Mesodermal cell (in vitro differentiated cells): Measurements from ENCODE around the gene YKT6. TPM values are rescaled to one million over a fixed set of nuclear protein-coding genes. Genes with fewer than 3 reads are reported as not detected.
A peak's percentile ranks its signal among the peaks of the same experiment; 100 is the strongest.

Source experiments
- H3K27ac ChIP-seq: 2 replicates; pipeline ENCODE4 v1.7.0; 2013; ENCODE audit warnings: mild to moderate bottlenecking, low read depth, low read length, moderate library complexity; ENCODE audit not compliant: severe bottlenecking
- H3K36me3 ChIP-seq: 2 replicates; pipeline ENCODE4 v1.7.1; 2013; ENCODE audit warnings: mild to moderate bottlenecking, low read length, moderate library complexity; ENCODE audit not compliant: control insufficient read depth, insufficient read depth
- H3K4me1 ChIP-seq: one replicate; pipeline ENCODE4 v1.7.1; 2013; ENCODE audit warnings: mild to moderate bottlenecking, low read length; ENCODE audit not compliant: insufficient read depth, control insufficient read depth, poor library complexity, severe bottlenecking
- H3K4me3 ChIP-seq: 2 replicates; pipeline ENCODE4 v1.7.0; 2013; ENCODE audit warnings: low read length, control low read depth, mild to moderate bottlenecking; ENCODE audit not compliant: insufficient read depth, poor library complexity, severe bottlenecking; ENCODE audit errors: extremely low read depth
- H3K9me3 ChIP-seq: 2 replicates; pipeline ENCODE4 v1.7.1; 2013; ENCODE audit warnings: mild to moderate bottlenecking, low read length, moderate library complexity; ENCODE audit not compliant: control insufficient read depth
- WGBS, 2 experiments: methylation state at CpG; one replicate each; pipeline ENCODE4 v1.1.5; 2013; ENCODE audit warnings: missing lambda C conversion rate in 2 of 2; ENCODE audit not compliant: insufficient coverage in 2 of 2; 5-methylcytosine and 5-hydroxymethylcytosine counted together
- polyA plus RNA-seq, 2 experiments: library from polyadenylated mRNA; stranded (reverse); fragments of 50-300 nt; gene quantifications; one replicate each; pipeline ENCODE4 v1.2.3, GENCODE V29; 2013

The YKT6 gene
- 114 TPM for polyA plus RNA-seq (2013, experiment 1 of 2)
- 95.7 TPM for polyA plus RNA-seq (2013, experiment 2 of 2)

DNA sequence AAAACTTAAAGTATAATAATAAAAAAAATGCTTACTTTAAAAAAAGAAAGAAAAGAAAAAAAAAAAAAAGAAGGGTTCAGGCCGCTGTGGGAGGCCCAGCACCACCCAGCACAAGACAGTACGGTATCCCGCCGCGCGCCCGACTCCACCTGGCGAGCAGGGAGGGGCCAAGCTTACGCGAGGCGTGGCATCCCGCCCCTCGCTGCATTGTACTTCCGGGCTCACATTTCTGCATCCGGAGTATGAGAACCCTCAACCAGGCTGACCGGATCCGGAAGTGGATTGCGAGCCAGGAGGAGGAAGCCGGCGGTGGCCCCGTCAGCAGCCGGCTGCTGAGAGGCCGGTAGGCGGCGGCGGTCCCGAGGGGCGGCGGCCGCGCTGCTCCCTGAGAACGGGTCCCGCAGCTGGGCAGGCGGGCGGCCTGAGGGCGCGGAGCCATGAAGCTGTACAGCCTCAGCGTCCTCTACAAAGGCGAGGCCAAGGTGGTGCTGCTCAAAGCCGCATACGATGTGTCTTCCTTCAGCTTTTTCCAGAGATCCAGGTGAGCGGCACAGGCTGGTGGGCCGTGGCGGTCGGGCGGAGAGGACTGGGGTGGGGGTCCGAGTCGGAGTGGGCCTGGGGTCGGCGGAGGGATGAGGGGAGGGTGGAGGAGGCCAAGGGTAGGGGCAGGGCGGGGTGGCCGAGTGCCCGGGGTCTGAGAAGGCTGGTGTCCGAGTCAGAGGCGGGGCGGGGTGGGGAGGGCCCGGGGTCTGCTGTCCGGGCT, at the start of gene YKT6:
YKT6 (plus strand) TSS at position 280 of the 763 bp plus-strand sequence; CDS start at position 438, 158 bp downstream.
- H3K4me3 ChIP-seq: peak within 1 kb of the TSS; percentile 98
- no peaks in the 10 kb centered on the region for H3K9me3 ChIP-seq
- WGBS, 2 experiments: 1% methylated on average over 39 to 53 of the region's 58 CpGs
- peaks cover 6% of the 10 kb centered on the region for H3K4me1 ChIP-seq
- H3K36me3 ChIP-seq: peaks cover 32% of the 10 kb centered on the region
- peak within 1 kb of the TSS; percentile 78 for H3K27ac ChIP-seq

DNA sequence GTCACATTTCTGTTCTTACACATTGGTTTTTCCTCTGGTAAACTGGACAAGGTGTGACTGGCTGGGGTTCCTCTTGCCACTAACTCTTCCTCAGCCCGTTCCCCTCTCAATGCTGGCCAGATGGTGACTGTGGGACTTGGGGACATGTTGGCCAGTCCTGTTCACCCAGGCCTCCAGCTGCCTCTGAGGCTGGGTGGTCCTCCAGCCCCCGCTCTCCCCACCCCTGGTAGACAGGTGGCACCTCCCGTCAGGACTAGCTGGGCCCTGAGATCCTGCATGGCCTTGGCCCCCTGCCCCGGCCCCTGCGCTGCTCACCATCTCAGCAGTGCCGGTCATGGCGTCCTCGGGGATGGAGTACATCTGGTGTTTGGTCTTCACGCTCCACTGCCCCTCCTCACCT, 48.8 kb upstream of the YKT6 start:
- WGBS, 2 experiments: 97% methylated on average over 5 to 9 of the region's 9 CpGs
- H3K9me3 ChIP-seq: no peaks in the 10 kb centered on the region
- H3K4me3 ChIP-seq: no peak overlapping the region
- H3K36me3 ChIP-seq: no peaks in the 10 kb centered on the region
- H3K27ac ChIP-seq: no peak overlapping the region
- H3K4me1 ChIP-seq: no peaks in the 10 kb centered on the region

DNA sequence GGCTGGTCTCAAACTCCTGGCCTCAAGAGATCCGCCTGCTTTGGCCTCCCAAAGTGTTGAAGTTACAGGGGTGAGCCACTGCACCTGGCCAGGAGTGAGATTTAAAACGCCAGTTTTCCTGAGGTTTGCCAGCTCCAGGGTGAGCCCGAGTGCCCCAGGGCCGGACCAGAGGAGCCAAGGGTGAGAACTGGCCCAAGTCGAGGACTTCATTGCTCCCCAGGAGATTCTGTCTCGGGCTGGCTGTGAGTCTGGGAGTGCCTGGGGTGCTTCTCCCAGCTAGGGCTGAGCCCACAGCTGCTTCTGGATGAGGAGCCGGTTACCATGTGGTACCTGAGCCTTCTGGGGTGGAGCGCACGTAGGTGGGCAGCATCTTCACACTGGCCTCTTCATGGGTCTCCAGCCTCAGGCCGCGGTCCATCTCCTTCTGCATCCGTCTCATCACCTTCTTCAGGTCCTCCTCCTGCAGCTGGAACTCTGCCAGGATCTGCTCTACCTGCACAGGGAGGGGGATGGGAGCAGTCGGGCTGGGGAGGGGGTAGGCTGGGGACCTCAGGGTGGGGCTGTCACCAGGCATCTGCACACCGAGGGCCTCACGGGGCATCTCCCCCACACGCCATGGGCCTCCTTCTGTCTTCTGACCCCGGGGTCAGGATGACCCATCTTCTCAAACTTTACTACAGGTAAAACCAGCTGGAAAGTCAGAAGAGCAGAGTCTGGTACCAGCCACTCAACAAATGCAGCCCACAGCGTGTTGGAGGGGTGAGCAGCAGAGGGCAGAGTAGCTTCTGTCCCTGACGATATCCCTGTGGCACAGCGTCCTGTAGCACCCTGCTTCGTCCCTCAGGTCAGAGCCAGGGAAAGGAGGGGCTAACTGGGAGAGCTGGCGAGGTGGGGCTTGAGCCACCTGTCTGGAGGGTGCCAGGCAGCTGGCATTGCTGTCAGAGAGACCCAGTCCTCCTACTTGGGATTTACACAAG, 47.5 kb upstream of the YKT6 start:
- Histone ChIP-seq H3K36me3 (no peaks in the 10 kb centered on the region), H3K4me1 (no peaks in the 10 kb centered on the region), H3K9me3 (no peaks in the 10 kb centered on the region), H3K4me3 (no peak overlapping the region), H3K27ac (no peak overlapping the region)
- 86 to 88% methylated on average over 13 to 20 of the region's 22 CpGs for WGBS, 2 experiments

DNA sequence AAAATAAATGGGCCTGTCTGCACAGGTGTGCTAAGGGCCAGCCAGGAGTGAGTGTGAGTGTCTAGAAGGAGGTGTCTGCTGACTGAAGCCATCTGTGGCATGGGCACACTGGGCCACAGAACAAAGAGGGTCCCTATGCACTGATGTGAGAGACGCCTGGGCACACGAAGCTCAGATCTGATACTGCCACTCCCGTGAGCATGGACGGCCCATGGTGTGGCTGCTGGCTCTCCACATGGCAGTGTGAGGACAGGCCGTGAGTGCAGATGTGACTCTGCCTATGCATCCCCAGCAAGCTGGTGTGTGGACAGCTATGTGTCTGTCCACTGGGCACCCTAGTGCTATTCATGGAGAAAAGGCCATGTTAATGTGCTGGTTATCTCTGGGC, 46.8 kb upstream of the YKT6 start:
- H3K27ac ChIP-seq: no peak overlapping the region

DNA sequence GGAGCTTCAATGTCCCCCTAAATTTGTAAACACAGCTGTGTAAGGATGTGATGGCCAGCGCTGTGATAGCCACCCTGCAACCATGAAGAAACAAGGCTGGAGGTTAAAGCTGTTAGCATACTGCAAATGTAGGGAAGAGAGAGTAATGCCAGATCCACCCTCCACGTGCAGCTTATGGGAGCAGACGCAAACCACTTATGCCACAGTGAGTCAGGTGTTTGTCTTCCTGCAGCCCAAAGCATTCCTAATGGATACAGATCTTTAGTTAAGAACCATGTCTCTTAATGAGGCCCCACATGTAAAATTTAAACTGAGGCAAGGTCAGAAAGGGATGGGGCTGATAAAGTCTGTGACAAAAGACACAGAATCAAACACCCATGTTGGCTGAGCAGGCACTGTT, 46.1 kb upstream of the YKT6 start:
- H3K4me3 ChIP-seq: no peak overlapping the region
- 83 to 93% methylated on average over 2 to 3 of the region's 3 CpGs for WGBS, 2 experiments
- no peaks in the 10 kb centered on the region for H3K4me1 ChIP-seq
- H3K27ac ChIP-seq: no peak overlapping the region
- no peaks in the 10 kb centered on the region for H3K36me3 ChIP-seq
- H3K9me3 ChIP-seq: no peaks in the 10 kb centered on the region

More for the DNA sequence above, 46.8 kb upstream of the YKT6 start:
- Histone ChIP-seq H3K9me3 (no peaks in the 10 kb centered on the region), H3K4me3 (no peak overlapping the region), H3K4me1 (no peaks in the 10 kb centered on the region), H3K36me3 (no peaks in the 10 kb centered on the region)
- 93 to 100% methylated on average over 5 of the region's 5 CpGs for WGBS, 2 experiments

DNA sequence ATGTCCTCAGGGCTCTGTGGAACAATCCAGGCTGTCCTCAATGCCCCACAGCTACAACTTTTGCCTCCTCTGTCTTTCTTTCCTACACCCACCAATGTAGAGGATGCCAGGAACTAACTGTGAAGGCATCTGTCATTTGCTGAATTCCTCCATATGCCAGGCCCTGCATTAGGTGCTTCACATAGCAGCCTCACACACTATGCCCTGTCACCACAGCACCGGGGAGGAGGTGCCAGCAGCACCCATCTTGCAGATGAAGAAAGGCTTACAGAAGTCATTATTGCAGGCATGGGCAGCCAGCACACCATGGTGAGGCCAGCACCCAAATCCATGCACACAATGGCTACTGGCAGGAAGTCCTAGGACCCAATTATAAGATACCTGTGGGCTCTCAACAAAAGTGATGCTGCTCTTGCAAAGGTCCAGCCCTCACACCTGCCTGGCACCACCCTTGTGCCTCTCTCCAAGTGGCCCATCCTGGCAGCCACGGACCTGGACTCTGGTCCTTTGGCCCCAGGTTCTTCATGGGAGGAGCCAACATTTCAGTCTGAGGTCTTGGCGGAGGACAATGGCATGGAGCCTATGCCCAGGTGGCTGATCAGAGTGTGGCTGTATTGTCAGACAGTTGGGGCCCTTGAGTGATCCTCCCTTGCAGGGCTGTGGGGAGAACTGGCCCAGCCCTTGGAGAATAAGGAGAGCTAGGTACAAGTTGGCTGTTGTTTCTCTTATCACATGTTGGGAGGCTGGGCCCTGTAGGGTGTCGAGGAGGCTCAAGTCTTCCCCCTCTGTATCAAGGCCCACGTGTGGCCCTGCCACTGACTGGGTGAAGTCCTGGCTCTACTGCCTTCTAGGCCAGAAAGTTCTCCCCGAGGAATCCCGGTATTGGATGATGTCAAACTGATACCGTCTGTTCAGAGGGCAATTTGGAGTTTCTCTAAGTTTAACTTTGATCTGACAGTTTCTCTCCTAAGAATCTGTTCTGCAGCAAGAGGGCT, 45.3 kb upstream of the YKT6 start:
- H3K9me3 ChIP-seq: no peaks in the 10 kb centered on the region
- H3K27ac ChIP-seq: no peak overlapping the region
- H3K4me1 ChIP-seq: no peaks in the 10 kb centered on the region
- H3K36me3 ChIP-seq: no peaks in the 10 kb centered on the region
- 92 to 98% methylated on average over 8 of the region's 8 CpGs for WGBS, 2 experiments
- H3K4me3 ChIP-seq: no peak overlapping the region

DNA sequence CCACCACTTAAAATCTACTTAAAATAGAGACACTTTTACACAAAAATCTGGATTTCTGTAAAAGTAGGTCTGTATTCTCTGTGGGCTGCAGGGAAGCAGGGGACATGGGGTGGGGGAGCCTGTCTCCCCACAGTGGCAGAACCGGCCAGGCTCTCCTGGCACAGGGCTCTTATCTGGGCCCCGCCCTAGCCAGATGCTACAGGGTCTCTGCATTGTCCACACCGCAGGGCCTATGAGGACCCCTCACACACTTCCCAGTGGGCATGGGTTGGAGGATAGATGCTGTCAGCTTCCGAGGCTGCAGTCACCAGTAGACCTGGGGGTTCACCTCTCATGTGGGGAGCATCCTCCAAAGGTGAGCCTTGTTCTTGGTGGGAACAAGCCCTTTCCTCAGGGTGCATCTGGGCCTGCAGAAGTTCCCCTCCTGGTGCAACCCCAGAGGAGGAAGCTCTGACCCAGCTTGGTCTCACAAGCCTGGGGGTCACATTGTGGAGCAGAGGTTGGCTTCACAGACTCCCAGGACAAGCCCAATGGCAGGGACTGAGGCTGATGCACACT, 44.2 kb upstream of the YKT6 start:
- Histone ChIP-seq H3K27ac (no peak overlapping the region), H3K9me3 (no peaks in the 10 kb centered on the region), H3K4me1 (no peaks in the 10 kb centered on the region), H3K36me3 (no peaks in the 10 kb centered on the region), H3K4me3 (no peak overlapping the region)
- WGBS, 2 experiments: 87% methylated on average over 3 of the region's 4 CpGs; no CpG with 5 or more reads in 1 of the 2 experiments

DNA sequence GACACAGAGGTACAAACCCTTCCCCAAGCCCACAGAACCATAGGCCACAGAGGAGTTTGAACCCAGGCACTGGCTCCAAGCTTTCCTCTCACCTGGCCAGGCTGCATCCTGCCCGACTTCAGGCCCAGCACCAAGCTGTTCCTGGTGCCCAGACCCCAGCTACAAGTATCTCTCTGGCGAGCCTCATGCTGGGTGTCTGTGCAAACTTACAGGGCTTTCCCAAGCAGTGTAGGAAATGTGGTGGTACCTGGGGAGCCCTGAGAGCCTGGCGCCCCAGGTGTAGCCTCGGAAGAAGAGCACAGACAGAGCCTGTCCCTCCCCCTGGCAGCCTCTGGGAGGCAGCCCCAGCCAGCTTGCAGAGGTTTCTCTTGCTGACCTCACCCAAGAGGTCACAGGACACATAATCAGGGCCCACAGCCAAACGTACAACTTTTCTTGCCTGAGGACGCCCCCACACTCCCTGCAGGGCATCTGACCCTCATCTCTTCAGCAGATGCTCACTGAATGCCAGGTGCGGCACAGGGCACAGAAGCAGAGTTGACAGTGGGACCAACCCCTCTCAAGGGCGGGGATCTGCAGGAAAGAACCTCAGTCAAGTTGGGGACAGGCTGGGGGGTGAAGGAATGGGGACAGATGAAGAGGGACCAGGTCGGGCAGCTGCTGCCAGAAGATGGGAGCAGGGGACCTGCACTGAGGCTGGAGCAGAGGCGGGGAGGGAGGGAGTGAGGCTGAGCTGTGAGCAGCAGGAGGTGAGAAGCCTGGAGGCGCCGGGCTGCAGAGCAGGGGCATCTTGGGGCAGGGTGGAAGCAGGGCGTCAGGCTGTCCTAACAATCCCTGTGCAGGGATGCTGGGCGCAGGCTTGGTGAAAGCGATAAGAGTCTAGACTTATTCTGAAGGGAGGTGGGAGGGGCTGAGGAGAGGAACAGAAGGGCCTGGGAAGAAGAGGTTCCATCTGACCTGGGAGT, 43.4 kb upstream of the YKT6 start:
- no peaks in the 10 kb centered on the region for H3K9me3 ChIP-seq
- no peak overlapping the region for H3K27ac ChIP-seq
- H3K4me3 ChIP-seq: no peak overlapping the region
- 73 to 85% methylated on average over 13 to 15 of the region's 15 CpGs for WGBS, 2 experiments
- H3K36me3 ChIP-seq: no peaks in the 10 kb centered on the region
- H3K4me1 ChIP-seq: no peaks in the 10 kb centered on the region
